ENCODE data around the gene SPATA20. TPM values are rescaled to one million over a fixed set of nuclear protein-coding genes. Genes with fewer than 3 reads are reported as not detected.

The SPATA20 gene
- total and polyA plus RNA-seq, 2 of the 13 experiments (the other 11 are each of a cell fraction or from before 2014, with no cell fraction given), result 36.1 to 64.8 TPM

DNA sequence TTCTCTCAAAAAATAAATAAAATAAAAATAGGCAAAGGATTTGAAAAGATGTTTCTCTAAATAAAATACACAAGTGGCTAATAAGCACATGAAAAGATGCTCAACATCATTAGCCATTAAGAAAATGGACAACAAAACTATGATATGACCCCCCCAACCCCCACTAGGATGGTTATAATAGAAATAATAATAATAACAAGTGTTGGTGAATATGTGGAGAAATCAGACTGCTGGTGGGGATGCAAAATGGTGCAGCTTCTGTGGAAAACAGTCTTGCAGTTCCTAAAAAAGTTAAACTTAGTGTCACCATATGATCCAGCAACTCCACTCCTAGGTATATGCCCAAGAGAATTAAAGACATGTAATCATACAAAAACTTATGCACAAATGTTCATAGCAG, 47.7 kb upstream of the SPATA20 start:
- Histone ChIP-seq H3K79me2 (ENCODE audit: insufficient read depth, low read length) (no peaks in the 10 kb centered on the region), H3K4me1 (ENCODE audit: insufficient read depth, low read length) (peaks cover 24% of the 10 kb centered on the region), H3K27ac (ENCODE audit: extremely low read length, insufficient read depth, low read length) (no peak overlapping the region), H3K36me3 (replicated peaks in 1 of 2; ENCODE audit: control insufficient read depth in 1 of 2, insufficient read depth in 2 of 2, low read length in 2 of 2) (no peaks in the 10 kb centered on the region), H3K9me3 (ENCODE audit: low read length) (no peaks in the 10 kb centered on the region), H2AFZ (ENCODE audit: low read length) (no peak overlapping the region), H3K4me3 (replicated peaks in 1 of 3; ENCODE audit: insufficient read depth in 1 of 3, low read depth in 2 of 3, low read length in 3 of 3) (no peak overlapping the region), H3K27me3 (ENCODE audit: control insufficient read depth in 1 of 2, insufficient read depth in 2 of 2, low read length in 2 of 2) (no peaks in the 10 kb centered on the region; a peak in 4 of 5 replicates), H4K20me1 (ENCODE audit: insufficient read depth, low read length) (no peaks in the 10 kb centered on the region), H3K9ac (ENCODE audit: insufficient read depth, low read depth, low read length) (no peak overlapping the region), H3K4me2 (ENCODE audit: low read depth, low read length) (no peak overlapping the region)
- in situ Hi-C loops (cut with HindIII; ENCODE audit: extremely low pct_ligation_motif_present, low pct_unique_long_range_greater_than_20kb) (no loop called here), intact Hi-C loops (cut with micrococcal nuclease; ENCODE audit: unreplicated experiment) (no loop called here)
- ChIA-PET POLR2A (no interaction called here), CTCF (ENCODE audit: low intra/inter-chr PET ratio, low total read pairs) (no interaction called here)
- DNase-seq (ENCODE audit: low spot score) (no peak), FAIRE-seq (no peak), ATAC-seq (no peak)
- TF ChIP-seq, protein P1, sequence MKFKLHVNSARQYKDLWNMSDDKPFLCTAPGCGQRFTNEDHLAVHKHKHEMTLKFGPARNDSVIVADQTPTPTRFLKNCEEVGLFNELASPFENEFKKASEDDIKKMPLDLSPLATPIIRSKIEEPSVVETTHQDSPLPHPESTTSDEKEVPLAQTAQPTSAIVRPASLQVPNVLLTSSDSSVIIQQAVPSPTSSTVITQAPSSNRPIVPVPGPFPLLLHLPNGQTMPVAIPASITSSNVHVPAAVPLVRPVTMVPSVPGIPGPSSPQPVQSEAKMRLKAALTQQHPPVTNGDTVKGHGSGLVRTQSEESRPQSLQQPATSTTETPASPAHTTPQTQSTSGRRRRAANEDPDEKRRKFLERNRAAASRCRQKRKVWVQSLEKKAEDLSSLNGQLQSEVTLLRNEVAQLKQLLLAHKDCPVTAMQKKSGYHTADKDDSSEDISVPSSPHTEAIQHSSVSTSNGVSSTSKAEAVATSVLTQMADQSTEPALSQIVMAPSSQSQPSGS (CRISPR knock-in tag; IDR thresholded peaks at IDR 0.05), result no peak
- TF ChIP-seq, protein P2, sequence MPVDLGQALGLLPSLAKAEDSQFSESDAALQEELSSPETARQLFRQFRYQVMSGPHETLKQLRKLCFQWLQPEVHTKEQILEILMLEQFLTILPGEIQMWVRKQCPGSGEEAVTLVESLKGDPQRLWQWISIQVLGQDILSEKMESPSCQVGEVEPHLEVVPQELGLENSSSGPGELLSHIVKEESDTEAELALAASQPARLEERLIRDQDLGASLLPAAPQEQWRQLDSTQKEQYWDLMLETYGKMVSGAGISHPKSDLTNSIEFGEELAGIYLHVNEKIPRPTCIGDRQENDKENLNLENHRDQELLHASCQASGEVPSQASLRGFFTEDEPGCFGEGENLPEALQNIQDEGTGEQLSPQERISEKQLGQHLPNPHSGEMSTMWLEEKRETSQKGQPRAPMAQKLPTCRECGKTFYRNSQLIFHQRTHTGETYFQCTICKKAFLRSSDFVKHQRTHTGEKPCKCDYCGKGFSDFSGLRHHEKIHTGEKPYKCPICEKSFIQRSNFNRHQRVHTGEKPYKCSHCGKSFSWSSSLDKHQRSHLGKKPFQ (CRISPR knock-in tag; IDR thresholded peaks at IDR 0.05; ENCODE audit: insufficient replicate concordance), result no peak
- TF ChIP-seq, protein P3, sequence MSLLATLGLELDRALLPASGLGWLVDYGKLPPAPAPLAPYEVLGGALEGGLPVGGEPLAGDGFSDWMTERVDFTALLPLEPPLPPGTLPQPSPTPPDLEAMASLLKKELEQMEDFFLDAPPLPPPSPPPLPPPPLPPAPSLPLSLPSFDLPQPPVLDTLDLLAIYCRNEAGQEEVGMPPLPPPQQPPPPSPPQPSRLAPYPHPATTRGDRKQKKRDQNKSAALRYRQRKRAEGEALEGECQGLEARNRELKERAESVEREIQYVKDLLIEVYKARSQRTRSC (CRISPR knock-in tag; IDR thresholded peaks at IDR 0.05; ENCODE audit: low read depth), result no peak
- TF ChIP-seq ATM (IDR thresholded peaks at IDR 0.05; ENCODE audit: borderline replicate concordance) (no peak), AGO2 (optimal IDR thresholded peaks at IDR 0.05; ENCODE audit: low read depth, low read length) (no peak), ZMYM3 (CRISPR knock-in tag; IDR thresholded peaks at IDR 0.05) (no peak), ADNP (CRISPR knock-in tag; IDR thresholded peaks at IDR 0.05) (no peak), ESRRA (CRISPR knock-in tag; IDR thresholded peaks at IDR 0.05; ENCODE audit: low read depth) (no peak)
- TF ChIP-seq, protein P4, sequence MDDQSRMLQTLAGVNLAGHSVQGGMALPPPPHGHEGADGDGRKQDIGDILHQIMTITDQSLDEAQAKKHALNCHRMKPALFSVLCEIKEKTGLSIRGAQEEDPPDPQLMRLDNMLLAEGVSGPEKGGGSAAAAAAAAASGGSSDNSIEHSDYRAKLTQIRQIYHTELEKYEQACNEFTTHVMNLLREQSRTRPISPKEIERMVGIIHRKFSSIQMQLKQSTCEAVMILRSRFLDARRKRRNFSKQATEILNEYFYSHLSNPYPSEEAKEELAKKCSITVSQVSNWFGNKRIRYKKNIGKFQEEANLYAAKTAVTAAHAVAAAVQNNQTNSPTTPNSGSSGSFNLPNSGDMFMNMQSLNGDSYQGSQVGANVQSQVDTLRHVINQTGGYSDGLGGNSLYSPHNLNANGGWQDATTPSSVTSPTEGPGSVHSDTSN (CRISPR knock-in tag; IDR thresholded peaks at IDR 0.05; ENCODE audit: borderline replicate concordance), result no peak
- TF ChIP-seq, protein P5, sequence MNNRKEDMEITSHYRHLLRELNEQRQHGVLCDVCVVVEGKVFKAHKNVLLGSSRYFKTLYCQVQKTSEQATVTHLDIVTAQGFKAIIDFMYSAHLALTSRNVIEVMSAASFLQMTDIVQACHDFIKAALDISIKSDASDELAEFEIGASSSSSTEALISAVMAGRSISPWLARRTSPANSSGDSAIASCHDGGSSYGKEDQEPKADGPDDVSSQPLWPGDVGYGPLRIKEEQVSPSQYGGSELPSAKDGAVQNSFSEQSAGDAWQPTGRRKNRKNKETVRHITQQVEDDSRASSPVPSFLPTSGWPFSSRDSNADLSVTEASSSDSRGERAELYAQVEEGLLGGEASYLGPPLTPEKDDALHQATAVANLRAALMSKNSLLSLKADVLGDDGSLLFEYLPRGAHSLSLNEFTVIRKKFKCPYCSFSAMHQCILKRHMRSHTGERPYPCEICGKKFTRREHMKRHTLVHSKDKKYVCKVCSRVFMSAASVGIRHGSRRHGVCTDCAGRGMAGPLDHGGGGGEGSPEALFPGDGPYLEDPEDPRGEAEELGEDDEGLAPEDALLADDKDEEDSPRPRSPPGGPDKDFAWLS (CRISPR knock-in tag; IDR thresholded peaks at IDR 0.05; ENCODE audit: borderline replicate concordance), result no peak
- BruUV-seq (replicated peaks), result no TSS peak

Measured in HepG2 (cell line).